Stimulated activated CD4-positive, alpha-beta T cell treated with anti-CD3 and anti-CD28 coated beads, TNF-alpha, amount 100 ng/mL, for 4 hours (primary cell): ENCODE measurements around the gene CTU2.

Experiments
- DNase-seq, 3 experiments: peaks; one replicate each; pipeline ENCODE4 v3.0.0-alpha.2; 2020; ENCODE audit warnings: low read depth in 3 of 3

CTU2 gene

DNA sequence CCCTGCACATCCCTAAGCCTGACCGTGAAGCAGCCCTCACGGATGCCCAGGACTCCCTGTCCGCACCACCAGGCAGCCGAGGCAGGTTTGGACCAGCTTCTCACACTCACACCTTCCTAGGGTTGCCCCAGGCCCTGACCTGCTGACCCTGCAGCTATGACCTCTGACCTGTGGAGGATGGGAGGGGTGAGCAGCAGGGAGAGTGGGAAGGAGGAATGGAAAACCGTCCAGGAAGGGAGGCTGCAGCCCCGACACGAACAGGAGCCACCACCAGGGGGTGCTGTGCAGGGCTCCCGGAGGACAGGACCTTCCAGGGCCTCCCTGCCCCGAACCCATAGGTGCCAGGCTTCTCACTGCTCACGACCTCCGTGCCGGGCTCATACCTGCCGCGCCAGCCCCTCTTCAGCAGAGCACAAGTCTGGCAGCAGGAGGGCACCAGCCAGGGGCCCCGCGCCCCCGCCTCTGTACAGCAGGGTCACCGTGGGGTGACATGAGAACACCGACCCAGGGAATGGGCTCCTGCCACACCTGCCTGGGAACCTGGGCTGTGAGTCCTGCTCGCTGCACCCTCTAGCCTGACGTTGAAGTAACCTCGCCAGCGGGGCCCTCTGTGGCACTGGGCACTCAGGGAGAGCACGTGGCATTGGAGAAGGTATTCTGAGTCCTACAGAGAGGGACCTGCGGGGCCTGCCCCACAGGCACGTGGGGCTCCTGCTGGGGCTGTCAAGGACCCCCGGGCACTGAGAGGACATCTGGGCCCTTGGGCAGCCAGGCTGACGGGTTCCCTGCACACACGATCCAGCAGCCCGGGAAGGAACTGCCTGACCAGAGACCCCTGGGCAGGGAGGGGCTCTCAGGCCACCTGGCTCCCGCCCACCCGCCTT lies 37.6 kb downstream of the CTU2 start:
- peak; percentile 57 to 69 (median 67) for DNase-seq

DNA sequence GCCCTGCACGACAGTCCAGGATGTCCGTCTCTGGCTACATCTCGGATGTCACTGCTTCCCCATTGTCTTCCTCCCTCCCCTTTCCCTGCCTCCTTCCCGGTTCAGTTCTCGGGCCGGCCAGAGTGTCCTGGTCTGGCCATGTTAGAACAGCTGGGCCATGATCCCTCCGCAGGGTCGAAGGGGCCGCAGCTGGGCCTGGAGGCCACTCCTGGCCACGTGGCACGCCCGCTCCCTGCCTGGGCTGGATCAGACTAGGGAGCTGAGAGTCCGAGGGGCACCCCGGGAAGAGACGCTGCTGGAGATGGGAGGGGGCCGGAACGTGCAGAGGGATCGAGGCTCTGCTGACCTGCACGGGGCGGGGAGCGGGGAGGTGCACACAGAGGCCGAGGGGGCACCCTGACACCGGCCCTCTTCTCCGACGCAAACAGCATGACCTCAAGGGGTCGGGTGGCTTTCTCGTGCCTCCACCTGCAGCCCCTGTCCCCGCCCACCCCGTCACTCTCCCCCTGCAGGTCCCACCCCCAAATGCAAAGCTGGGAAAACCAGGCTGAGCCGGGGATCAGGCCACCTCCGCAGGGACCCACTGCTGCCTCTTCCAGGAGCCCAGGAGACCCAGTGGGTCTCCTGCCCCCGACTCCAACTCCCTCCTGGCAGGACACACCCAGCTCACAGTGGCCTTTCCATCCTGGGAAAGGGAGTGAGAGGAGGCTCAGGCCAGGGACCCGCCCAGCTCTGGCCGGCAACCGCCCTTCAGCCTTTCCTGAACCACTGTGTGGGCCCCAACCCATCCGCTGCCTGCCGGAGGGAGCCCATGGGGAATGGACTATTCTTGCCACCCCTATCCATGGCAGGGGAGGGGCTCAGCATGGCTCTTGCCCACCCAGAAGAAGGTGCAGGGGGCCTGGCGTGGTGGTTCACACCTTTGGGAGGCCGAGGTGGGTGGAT lies 38.5 kb downstream of the CTU2 start:
- DNase-seq = no peak

DNA sequence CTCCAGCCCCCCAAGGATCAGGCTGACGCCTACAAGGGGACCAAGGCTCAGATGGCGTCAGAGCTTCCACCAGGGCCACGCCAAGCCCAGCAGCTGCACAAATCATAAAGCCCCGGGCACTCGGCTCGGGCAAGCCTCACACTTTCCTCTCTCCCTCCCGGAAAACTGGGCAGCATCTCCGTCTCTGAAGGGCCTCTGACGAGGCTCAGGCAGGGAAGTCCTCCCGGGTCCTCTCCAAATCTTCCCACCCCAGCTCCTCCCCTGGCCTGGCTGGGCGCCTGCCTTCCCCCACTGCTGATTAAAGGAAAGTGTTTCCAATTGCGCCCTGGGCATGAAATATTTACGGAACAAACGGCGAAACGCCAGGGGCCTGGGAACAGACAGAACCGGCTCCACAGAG lies 40.2 kb downstream of the CTU2 start:
- DNase-seq = no peak

DNA sequence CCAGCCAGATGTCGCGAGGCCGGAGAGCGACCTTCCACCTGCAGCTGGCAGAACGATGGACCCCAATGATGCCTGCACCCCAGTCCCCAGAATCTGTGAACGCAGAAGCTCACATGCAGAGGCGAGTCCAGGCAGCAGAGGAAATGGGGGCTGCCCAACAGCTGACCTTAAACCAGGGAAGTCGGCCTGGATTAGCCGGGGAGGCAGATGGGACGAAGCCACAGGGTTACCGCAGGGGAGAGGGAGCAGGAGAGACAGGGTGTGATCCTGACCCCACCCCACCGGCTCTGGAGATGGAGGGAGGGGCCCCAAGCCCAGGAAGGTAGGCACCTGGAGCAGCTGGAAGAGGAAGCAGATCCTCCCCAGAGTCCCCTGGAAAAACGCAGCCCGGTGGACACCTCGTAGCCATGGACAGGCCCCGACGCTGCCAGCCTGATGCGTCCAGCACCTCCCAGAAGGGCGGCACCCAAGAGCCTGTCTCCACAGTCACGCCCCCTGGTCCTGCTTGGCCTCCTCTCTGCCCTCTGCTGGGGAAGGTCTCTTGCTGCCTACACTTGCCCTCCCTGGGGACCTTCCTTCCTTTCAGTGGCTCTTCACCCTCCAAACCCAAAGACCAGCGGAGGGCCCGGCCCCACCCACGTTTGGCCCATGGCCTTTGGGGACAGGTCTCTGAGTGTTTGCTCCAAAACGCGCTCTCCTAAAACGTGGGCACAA lies 41.4 kb downstream of the CTU2 start:
- no peak for DNase-seq

DNA sequence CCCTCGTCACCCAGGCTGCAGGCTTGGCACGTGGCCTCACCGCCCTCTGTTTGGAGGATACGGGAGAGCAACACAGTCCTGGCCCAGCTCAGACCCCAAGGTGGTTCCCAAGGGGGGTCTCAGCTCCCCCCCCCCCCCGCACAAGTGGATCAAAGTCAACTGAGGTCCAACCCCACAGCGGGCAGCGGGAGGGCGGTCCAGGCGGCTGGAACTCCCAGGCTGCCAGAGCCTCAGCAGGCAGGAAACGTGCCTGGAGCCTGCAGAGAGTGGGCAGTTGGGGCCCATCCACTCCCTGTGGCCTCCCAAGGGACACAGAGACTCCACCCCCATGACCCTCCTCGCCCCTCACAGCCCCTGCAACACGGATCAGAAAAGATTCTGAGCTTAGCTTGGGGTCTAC lies 42.1 kb downstream of the CTU2 start:
- DNase-seq = no peak

DNA sequence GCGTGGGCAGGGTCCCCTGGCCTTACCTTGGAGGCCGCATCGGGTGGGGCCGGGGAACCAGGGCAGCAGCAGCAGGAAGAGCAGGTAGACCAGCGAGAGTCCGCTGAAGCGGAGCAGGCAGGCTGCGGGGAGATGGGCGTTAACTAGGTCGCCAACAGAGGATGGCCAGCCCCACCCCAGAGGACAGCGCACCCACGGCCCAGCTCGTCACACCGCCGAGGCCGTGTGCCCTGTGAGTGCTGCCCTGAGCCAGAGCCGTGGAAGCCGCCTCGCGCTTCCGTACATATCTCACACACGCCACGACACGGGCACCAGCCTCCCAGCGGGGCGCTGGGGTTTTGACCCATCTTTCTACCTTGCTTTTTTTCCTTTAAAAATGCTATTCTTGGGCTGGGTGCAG lies 43.1 kb downstream of the CTU2 start:
- DNase-seq = no peak

DNA sequence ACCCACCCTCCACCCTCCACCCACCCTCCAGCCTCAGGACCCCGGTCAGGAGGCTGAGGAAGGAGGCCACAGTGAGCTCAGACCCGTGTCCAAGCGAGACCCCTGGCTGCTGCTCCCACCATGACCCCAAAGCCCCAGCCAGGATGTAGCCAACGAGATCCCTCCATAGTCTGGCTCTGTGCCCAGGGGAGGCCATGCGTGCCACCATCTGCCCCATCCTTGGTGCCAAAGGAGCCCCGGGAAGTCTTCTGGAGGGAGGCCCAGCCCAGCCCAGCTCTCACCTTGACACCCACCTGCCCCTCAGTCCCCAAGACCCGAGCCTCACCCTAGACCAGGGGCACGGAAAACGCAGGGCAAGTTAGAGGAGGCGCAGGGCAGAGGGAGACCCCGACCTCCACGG lies 44.6 kb downstream of the CTU2 start:
- DNase-seq = no peak

DNA sequence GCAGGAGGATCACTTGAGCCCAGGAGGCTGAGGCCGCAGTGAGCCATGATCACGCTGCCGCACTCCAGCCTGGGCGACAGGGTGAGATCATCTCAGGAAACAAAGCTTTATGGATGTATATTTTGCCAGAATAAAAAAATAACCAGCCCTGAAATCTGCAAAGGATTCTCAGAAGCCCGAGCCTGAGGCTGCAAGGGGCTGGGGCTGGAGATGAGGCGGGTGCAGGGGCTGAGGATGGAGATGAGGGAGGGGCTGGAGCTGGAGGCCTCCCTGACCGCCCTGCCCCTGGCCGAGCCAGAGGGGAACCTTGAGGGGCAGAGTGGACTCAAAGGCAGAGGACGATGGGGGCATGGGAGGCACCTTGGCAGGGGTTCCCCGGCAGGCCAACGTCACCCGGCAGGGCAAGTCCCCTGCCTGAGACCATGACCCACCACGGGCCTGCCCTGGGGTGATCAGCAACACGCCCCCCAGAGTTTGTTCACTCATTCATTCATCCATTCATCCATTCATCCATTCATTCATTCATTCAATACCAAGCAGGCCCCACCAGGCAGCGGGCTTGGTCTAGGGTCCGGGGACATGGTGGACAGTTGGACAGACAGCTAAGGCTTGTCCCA lies 46.2 kb downstream of the CTU2 start:
- no peak for DNase-seq

DNA sequence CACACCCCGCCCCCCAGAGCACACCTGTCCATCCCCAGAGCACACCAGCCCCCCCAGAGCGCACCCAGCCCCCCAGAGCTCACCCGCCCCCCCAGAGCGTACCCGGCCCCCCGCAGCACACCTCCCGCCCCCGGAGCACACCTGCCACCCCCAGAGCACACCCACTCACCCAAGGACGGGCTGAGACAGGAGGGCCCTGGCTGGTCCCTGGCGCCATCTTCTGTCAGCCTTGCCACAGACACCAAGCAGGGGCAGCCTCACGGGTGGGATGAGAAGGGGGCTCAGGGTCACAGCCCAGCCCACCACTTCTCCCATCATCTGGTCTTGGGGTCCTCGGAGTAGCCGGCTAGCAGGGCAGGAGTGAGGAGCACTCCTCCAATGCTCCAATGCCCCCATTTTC lies 46.9 kb downstream of the CTU2 start:
- no peak for DNase-seq

DNA sequence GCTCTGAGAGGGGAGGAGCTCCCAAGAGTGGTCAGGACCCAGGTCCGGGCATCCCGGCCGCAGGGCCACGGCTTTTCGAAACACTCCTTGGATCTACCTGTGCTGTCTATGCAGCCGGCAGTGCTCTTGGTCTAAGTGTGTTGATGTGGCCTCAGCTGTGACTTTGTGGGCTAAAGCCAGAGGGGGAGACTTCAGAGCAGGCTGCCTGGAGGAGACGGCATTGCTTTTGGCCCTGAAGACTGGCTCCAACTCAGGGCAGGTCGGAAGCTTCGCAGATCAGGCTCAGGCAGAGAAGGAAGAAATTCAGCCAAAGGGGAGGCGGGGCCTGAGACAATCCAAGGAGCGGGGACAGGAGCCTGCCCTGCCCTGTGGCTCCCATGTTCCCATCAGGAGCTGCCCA lies 47.3 kb downstream of the CTU2 start:
- DNase-seq = no peak

DNA sequence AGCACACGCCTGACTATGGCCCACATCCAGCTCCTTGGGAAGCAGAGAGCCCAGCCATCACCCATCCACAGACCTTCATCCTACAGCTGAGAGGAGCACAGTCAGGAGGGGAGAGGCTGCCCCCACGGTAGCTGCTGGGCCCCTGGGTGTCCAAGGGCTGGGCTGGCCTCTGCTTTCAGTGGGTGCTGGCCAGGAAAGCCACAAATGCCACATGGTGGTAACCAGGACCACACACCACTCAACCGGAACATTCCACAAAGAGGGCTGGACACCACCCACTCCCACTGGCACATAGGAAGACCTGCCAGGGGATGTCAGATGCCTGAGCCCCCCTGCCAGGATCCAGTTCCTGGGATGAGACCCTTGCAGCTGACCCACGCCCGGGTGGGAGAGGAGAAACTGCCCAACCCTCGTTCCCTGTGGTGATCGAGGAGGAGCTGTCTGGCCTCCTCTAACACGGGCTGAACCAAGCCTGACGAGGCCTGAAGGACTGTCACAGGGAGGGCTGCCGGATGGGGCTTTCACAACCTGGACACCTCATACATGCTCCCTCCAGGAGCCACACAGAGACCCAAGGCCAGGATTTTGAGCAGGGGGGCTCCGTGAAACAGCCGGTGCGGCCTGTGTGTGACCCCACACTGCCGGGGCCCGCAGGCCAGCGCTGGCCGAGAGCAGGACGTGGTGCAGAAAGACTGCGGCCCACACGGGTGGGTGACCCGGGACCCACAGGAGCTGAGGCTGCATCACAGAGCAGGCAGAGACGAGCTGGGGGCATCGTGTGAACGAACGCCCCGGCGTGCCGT lies 48.0 kb downstream of the CTU2 start:
- no peak for DNase-seq

DNA sequence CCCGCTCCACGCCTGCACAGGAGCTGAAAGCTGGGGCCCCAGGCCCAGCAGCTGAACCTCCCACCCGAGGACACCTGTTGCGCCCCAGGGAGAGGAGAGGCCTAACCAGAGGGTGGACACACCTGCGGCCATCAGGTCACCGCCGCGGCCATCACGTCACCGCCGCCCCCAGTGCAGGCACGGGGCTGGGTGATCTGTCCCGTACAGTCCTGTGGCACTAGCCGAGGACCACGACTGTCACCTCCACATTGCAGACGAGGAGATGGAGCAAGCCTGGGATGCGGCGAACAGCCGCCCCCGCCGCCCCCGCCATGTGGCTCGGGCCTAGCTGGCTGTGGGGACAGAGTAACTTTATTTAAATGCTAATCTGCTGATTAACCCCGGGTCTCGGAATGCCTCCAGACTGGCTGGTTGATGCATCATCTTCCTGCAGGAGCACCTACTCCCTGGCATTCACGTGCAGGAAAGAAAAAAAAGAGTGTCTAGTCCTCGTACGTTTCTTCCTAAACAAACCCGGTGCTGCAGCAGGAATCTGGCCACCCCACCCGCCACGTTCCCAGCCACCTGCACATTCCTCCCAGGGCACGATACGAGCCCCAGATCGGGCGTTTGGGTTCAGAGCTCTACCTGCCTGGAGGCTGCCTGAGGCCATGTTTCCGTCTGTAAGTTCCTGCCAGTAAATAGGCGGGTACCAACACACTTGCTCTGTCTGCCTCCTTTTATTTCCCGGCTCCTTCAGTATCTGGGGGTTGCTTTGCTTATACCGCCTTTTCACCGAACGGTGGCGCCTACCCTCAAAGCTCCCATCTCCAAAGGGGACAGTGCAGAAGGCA lies 48.8 kb downstream of the CTU2 start:
- no peak for DNase-seq

DNA sequence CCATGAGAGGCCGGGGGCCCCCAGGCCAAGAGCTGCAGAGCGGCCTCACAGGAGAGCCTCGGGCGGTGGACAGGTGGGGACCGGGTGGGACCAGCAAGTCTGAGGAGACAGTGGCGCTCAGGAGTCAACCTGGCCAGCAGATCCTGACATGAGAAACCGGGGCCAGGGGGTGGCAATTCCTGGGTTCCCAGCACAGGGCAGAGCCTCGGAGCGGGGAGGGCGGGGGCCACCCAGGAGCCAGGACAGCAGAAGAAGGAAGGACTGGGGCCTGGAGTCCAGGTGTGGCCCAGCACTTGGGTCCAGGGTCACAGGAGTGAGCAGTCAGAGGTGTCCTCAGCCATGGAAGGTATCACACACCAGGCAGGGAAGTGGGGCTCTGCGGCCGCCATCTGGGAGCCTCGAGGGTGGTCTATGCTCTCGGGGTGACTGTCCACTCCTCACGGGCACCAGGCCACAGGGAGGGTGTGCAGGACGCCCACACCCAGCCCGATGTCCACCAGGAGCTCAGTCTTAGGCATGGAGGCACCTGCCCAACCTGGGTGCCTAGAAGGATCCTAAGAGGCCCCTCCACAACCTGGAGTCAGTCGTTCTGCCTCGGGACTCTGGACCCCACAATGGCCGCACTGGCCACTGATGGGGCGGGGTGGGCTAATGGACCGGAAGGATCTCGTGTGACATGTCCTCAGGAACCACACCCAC lies 49.6 kb downstream of the CTU2 start:
- no peak for DNase-seq

DNA sequence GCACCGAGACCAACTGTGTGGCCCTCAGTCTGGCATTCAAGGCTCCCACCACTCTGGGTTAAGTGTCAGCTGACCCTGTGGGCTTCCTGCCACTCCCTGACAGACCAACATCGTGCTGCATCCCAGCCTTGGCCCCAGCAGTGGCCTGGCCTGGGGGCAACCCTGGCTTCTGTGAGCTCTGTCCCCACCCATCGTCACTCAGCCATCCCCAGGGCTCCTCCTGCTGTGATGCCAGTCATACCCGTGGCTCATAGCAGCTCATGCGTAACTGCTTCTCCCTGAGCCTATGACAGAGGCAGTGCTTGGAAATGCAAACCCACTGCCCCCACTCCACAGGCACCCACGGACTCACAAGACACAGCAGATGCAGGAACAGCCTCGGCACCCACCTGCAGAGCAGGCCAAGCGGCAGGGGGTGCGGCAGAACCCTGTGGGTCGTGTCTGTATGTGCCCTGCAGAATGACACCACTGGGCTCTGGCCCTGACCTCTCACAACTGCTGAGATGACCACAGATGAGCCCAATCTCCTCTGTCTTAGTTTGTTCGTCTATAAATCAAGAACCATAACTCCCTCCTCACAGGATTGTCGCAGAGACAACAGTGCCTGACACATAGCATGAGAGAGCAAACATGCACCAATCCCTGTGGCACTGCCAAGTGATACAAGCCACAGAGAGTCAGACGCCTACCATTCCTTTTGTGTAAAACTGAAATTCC lies 52.1 kb downstream of the CTU2 start:
- no peak for DNase-seq

DNA sequence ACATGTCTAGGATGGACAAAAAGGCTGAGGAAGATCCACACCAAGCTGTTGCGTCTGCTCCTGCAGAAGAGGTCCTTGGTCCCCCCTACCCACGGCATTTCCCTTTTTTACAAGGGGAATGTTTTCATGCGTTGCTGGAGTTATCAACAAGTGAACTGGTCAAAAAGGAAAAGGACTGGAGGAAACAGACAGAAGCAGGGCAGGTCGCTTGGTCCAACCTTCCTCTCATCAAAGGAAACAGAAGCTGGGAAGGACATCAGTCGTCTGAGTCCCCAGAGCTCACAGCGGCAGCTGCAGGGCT lies 52.6 kb downstream of the CTU2 start:
- DNase-seq = no peak

DNA sequence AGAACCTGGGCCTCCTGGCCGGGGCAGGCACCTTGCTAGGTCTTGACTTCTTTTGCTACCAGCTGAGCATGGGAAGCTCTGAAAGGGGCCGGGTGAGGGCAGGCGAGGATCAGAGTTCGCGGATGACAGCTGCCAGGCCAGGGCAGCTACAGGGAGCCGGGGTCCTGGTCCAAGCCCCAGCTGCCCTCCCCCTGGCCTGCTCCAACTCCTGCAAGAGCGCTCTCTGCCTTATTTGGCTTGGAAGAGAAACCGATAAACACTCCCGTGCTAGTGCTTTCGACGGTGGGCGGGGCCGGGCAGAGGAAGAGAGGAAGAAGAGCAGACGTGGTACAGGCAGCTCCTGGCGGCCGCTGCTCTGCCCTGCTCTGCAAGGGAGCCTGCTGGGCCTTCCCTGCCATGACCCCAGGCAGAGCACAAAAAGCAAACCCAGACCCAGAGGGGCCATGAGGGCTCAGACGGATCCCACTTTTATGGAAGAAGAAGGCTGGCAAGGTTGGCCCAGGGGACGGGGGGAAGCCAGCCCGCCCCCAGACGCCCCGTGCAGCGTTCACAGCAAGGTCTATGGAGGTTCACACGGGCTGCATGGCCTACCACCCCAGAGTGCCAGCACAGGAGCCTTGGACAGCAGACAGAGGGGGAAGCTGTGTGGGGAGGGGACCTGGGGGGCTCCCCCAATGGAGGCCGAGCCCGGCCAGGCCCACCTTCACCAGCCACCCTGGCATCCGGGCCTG lies 53.1 kb downstream of the CTU2 start:
- DNase-seq = peak in 1 of 3 experiments; percentile 34

DNA sequence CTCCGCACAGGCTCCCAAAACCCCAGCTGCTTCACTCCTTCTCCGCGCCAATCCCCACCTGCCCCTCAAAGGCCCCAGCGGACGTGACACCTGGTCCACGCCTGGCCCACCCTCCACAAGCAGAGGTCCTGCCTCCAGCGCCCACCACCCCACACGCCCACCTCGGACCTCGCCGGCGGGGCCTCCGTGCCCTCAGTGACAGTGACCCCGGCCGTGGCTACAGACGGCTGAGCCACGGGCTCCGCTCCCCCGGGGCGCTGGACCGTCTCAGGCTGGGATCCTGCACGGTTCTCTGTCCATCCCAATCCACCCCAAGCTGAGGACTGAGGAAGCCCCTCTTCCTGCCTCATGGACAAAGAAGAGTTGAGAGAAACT lies 53.7 kb downstream of the CTU2 start:
- no peak for DNase-seq

DNA sequence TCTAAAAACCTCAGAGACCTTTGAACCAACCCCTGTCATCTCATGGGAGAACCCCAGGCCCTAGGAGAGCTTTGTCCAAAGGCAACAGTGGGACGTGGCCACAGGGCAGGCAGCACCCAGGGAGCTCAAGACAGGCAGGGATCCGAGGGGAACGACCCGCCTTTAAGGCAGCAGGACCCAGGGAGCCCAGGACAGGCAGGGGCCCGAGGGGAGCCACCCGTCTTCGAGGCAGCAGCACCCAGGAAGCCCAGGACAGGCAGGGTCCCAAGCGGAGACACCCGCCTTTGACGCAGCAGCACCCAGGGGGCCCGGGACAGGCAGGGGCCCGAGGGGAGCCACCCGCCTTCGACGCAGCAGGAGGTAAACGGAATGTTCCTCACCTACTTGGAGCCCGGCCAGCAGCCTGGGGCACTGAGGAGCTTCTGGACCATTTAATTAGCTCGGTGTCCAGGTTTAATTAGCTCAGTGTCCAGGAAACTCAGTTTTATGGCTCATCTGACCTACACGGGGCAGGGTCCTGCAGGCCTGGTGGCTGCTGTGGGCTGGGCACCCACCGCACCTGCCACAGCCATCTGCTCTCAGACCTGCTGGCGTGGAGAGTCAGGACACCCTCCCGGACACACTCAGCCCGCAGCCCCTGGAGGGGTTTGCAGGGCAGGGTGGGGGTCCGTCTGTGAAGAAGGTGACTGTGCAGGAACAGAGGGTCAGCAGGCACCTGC lies 54.3 kb downstream of the CTU2 start:
- DNase-seq = no peak
